Esophagus muscularis mucosa (tissue), 4 donors: ENCODE results near the gene VEGFC. TPM values are rescaled to one million over a fixed set of nuclear protein-coding genes. Genes with fewer than 3 reads are reported as not detected.

Source experiments
- DNase-seq: peaks from one replicate; pipeline ENCODE4 v3.0.0-alpha.2; 2017; ENCODE audit errors: extremely low spot score
- H3K27ac ChIP-seq, 4 donors: fragments of 200-600 bp; sonication (generic); replicated peaks in 1 of 4; 1 replicate in 3 of 4; 2 replicates in 1 of 4; pipeline ENCODE4 v1.5.1; 2016 to 2019; ENCODE audit warnings: mild to moderate bottlenecking in 1 of 4
- H3K27me3 ChIP-seq, 4 donors: fragments of 200-600 bp; sonication (generic); one replicate each; pipeline versions ENCODE4 v1.5.1 to v1.6.0; 2016 to 2019
- H3K36me3 ChIP-seq, 4 donors: fragments of 200-600 bp; sonication (generic); one replicate each; pipeline ENCODE4 v1.5.1; 2016 to 2019
- H3K4me1 ChIP-seq, 4 donors: fragments of 200-600 bp; sonication (generic); one replicate each; pipeline ENCODE4 v1.5.1; 2016 to 2019
- H3K4me3 ChIP-seq, 4 donors: fragments of 200-600 bp; sonication (generic); 1 replicate in 2 of 4; 2 replicates in 2 of 4; pipeline ENCODE4 v1.5.1; 2016 to 2019; ENCODE audit warnings: mild to moderate bottlenecking in 4 of 4, moderate library complexity in 1 of 4
- H3K9me3 ChIP-seq, 4 donors: fragments of 200-600 bp; sonication (generic); 1 replicate in 3 of 4; 2 replicates in 1 of 4; pipeline ENCODE4 v1.5.1; 2016 to 2019
- CTCF ChIP-seq, 3 experiments: fragments of 200-600 bp in 2 of 3; fragments of 450-650 bp in 1 of 3; sonication (generic) in 2 of 3; IDR thresholded peaks; one replicate each; pipeline ENCODE4 v1.5.1; 2017 to 2019; ENCODE audit warnings: antibody characterized with exemption in 3 of 3, mild to moderate bottlenecking in 2 of 3, moderate library complexity in 1 of 3
- EP300 ChIP-seq: sonication (generic); formaldehyde crosslinking; IDR thresholded peaks from one replicate; pipeline ENCODE4 v1.6.1; 2017; ENCODE audit warnings: antibody characterized with exemption
- POLR2A ChIP-seq: fragments of 450-650 bp; IDR thresholded peaks from one replicate; pipeline ENCODE4 v1.6.1; 2017; ENCODE audit warnings: antibody characterized with exemption, moderate library complexity, mild to moderate bottlenecking, low read depth
- POLR2AphosphoS5 ChIP-seq, 2 donors: sonication (generic); formaldehyde crosslinking; IDR thresholded peaks; one replicate each; pipeline ENCODE4 v1.6.1; 2017; ENCODE audit warnings: antibody characterized with exemption in 2 of 2
- WGBS: methylation state at CpG from one replicate; pipeline ENCODE4 v1.1.5; 2018; 5-methylcytosine and 5-hydroxymethylcytosine counted together
- intact Hi-C: fragments of 100-400 bp; cut with DNase I; formaldehyde crosslinking; loops from one replicate; pipeline ENCODE4 v1.15.1; 2023
- total RNA-seq, 4 donors: library from RNA; depleted of rRNA; stranded (reverse); fragments of >200 nt; gene quantifications; one replicate each; pipeline versions ENCODE4 v1.1.0 to v1.2.1, GENCODE V29; 2016

VEGFC gene
- total RNA-seq, 4 donors from 2014 or later: 4.2 to 10.3 (median 6.9) TPM

GRCh38 chr4:176793060-176793605, 411 bp upstream of the VEGFC start:
- H3K4me1 ChIP-seq: peaks cover 3 to 26% (median 24%) of the 10 kb centered on the region in 4 donors
- H3K4me3 ChIP-seq: peak overlapping the region; percentile 72 to 91 (median 90)
- peak; percentile 79 for DNase-seq
- peak overlapping the region; percentile 85 to 91 (median 88) for H3K27ac ChIP-seq
- H3K27me3 ChIP-seq: peaks cover 0 to 5% (median 0%) of the 10 kb centered on the region in 4 donors
- WGBS: 18% methylated on average over 3 of the region's 24 CpGs
- H3K9me3 ChIP-seq: no peaks in the 10 kb centered on the region
- no peak for TF ChIP-seq EP300
- TF ChIP-seq POLR2AphosphoS5 (IDR thresholded peaks at IDR 0.05): no peak
- TF ChIP-seq CTCF (IDR thresholded peaks at IDR 0.05): no peak
- TF ChIP-seq POLR2A: no peak
- intact Hi-C loops: loop anchor here (5.0 kb wide), 2 partner anchors 226 to 249 kb away; no protein-coding TSS in a partner anchor
- H3K36me3 ChIP-seq: no peaks in the 10 kb centered on the region

- 5% methylated on average over 30 of the region's 45 CpGs for WGBS
- Histone ChIP-seq H3K9me3 (no peaks in the 10 kb centered on the region), H3K36me3 (no peaks in the 10 kb centered on the region), H3K4me3 (peak overlapping the region; percentile 72 to 91 (median 90)), H3K4me1 (peaks cover 3 to 30% (median 24%) of the 10 kb centered on the region in 4 donors), H3K27ac (peak overlapping the region; percentile 85 to 91 (median 88)), H3K27me3 (peaks cover 0 to 5% (median 0%) of the 10 kb centered on the region in 4 donors)
- DNase-seq: no peak
- no peak for TF ChIP-seq POLR2A
- no peak for TF ChIP-seq CTCF (IDR thresholded peaks at IDR 0.05)
- no peak for TF ChIP-seq POLR2AphosphoS5 (IDR thresholded peaks at IDR 0.05)
- no peak for TF ChIP-seq EP300
- intact Hi-C loops: loop anchor here (5.0 kb wide), 2 partner anchors 224 to 251 kb away; no protein-coding TSS in a partner anchor
Observed at GRCh38 chr4:176791591-176792325, 964 bp downstream of the VEGFC start.

GRCh38 chr4:176790398-176790797, 2.3 kb downstream of the VEGFC start:
- TF ChIP-seq CTCF (IDR thresholded peaks at IDR 0.05) (no peak), POLR2AphosphoS5 (IDR thresholded peaks at IDR 0.05) (no peak), EP300 (no peak), POLR2A (no peak)
- H3K27me3 ChIP-seq: peaks cover 0 to 5% (median 0%) of the 10 kb centered on the region in 4 donors
- DNase-seq: no peak
- peaks cover 3 to 30% (median 24%) of the 10 kb centered on the region in 4 donors for H3K4me1 ChIP-seq
- H3K36me3 ChIP-seq: no peaks in the 10 kb centered on the region
- no peaks in the 10 kb centered on the region for H3K9me3 ChIP-seq
- no peak overlapping the region for H3K27ac ChIP-seq
- intact Hi-C loops: loop anchor here (5.0 kb wide), 2 partner anchors 223 to 252 kb away; no protein-coding TSS in a partner anchor
- H3K4me3 ChIP-seq: peak overlapping the region; percentile 5 to 88 (median 50)
- 86% methylated on average over 4 of the region's 4 CpGs for WGBS

GRCh38 chr4:176789955-176790354, 2.8 kb downstream of the VEGFC start:
- Histone ChIP-seq H3K27me3 (peaks cover 0 to 5% (median 0%) of the 10 kb centered on the region in 4 donors), H3K4me3 (peak overlapping the region in 1 of 4 donors; percentile 5), H3K9me3 (no peaks in the 10 kb centered on the region), H3K36me3 (no peaks in the 10 kb centered on the region), H3K4me1 (peaks cover 3 to 30% (median 24%) of the 10 kb centered on the region in 4 donors), H3K27ac (no peak overlapping the region)
- DNase-seq: no peak
- WGBS: 6% methylated on average over 1 of the region's 1 CpG
- intact Hi-C loops: loop anchor here (5.0 kb wide), 2 partner anchors 223 to 252 kb away; no protein-coding TSS in a partner anchor
- TF ChIP-seq CTCF (IDR thresholded peaks at IDR 0.05) (peak; percentile 51 to 70 (median 58)), POLR2A (no peak), POLR2AphosphoS5 (IDR thresholded peaks at IDR 0.05) (no peak), EP300 (no peak)
